ENCODE data around the gene SCMH1. TPM values are rescaled to one million over a fixed set of nuclear protein-coding genes. Genes with fewer than 3 reads are reported as not detected.
A peak's percentile ranks its signal among the peaks of the same experiment; 100 is the strongest.

Gene SCMH1
- total and polyA plus RNA-seq, 7 donors = 16.2 to 39.4 (median 28.3) TPM

DNA sequence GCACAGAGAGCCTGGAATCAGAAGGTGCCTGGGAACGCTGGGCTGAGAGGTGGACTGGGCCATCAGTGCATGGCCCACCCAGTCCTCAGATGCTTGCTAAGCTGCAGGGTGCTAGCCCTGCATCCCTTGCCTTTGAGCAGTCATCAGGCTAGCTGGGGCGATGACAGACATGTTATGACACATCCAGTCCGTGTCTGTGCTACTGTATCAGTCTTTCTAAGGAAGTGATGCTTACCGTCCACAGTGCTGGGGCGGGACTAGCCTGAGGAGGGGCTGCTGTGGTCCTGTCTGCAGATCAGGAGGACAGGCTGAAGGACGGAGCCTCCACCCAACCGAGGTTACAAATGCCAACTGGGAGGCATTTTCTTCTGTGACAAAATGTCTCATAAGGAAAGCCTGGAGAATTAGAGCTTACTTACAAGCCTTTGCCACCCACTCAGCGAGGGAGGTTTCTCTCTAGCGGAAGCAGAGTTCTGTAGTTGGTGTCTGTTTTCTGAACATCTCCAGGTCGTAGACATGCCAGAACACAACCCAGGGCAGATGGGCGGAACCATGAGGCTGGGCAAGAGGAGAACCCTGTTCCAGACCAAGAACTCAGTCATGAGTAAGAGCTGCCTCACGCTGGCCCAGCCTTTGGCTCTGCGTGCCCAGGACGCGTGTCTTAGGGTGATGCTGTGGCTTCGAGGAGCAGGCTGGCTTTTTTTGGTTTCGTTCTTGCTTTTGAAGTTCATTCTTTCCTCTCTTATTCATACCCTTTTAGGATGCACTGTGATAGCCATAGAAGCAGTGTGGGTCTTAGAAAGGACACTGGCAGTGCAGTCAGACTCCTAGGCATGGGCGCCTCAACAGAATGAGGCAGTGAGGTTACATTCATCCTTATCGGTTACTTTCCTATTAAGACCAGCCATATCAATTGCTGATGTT lies 234.9 kb downstream of the SCMH1 start:
- Histone ChIP-seq H3K27ac (no peak overlapping the region), H3K4me3 (no peak overlapping the region), H3K27me3 (ENCODE audit: insufficient read depth in 3 of 3, low read length in 2 of 3) (no peaks in the 10 kb centered on the region), H3K4me1 (peaks cover 7% of the 10 kb centered on the region), H3K9me3 (no peaks in the 10 kb centered on the region), H3K36me3 (ENCODE audit: insufficient read depth in 1 of 2, low read depth in 1 of 2) (peaks cover 7 to 94% of the 10 kb centered on the region in 2 donors)
- DNase-seq = no peak
- ATAC-seq = no peak
- WGBS, 3 donors = 93 to 94% (median 94%) methylated on average over 19 of the region's 19 CpGs
- intact Hi-C loops (cut with DNase I) = no loop called here
- TF ChIP-seq, protein P1, sequence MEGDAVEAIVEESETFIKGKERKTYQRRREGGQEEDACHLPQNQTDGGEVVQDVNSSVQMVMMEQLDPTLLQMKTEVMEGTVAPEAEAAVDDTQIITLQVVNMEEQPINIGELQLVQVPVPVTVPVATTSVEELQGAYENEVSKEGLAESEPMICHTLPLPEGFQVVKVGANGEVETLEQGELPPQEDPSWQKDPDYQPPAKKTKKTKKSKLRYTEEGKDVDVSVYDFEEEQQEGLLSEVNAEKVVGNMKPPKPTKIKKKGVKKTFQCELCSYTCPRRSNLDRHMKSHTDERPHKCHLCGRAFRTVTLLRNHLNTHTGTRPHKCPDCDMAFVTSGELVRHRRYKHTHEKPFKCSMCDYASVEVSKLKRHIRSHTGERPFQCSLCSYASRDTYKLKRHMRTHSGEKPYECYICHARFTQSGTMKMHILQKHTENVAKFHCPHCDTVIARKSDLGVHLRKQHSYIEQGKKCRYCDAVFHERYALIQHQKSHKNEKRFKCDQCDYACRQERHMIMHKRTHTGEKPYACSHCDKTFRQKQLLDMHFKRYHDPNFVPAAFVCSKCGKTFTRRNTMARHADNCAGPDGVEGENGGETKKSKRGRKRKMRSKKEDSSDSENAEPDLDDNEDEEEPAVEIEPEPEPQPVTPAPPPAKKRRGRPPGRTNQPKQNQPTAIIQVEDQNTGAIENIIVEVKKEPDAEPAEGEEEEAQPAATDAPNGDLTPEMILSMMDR (IDR thresholded peaks at IDR 0.05) = no peak

DNA sequence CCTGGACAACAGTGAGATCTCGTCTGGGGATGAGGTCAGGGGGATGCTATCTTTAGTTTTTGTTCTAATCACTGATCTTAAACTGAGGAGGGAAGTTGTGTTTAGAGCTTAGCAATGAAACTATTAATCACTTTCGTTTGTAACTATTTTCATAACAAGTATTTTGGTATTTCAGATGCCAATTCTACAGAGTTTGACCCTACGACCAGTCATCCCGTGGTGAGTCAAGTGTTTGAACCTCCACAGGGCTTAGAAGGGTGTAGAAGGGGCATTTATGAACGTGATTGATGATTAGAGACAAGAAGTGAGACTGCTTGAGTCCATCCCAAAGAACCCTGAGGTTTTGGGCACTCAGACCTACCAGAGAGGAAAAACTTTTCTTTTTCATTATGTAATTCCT lies 236.2 kb downstream of the SCMH1 start:
- 88 to 90% (median 88%) methylated on average over 5 of the region's 5 CpGs for WGBS, 3 donors
- no peaks in the 10 kb centered on the region for H3K9me3 ChIP-seq
- ATAC-seq (no peak), DNase-seq (no peak)
- TF ChIP-seq, protein P1 (IDR thresholded peaks at IDR 0.05) = no peak
- H3K4me3 ChIP-seq = no peak overlapping the region
- no peaks in the 10 kb centered on the region for H3K27me3 ChIP-seq (ENCODE audit: insufficient read depth in 3 of 3, low read length in 2 of 3)
- H3K4me1 ChIP-seq = peaks cover 7% of the 10 kb centered on the region
- peaks cover 2 to 94% of the 10 kb centered on the region in 2 donors for H3K36me3 ChIP-seq (ENCODE audit: insufficient read depth in 1 of 2, low read depth in 1 of 2)
- intact Hi-C loops (cut with DNase I) = no loop called here
- H3K27ac ChIP-seq = no peak overlapping the region

DNA sequence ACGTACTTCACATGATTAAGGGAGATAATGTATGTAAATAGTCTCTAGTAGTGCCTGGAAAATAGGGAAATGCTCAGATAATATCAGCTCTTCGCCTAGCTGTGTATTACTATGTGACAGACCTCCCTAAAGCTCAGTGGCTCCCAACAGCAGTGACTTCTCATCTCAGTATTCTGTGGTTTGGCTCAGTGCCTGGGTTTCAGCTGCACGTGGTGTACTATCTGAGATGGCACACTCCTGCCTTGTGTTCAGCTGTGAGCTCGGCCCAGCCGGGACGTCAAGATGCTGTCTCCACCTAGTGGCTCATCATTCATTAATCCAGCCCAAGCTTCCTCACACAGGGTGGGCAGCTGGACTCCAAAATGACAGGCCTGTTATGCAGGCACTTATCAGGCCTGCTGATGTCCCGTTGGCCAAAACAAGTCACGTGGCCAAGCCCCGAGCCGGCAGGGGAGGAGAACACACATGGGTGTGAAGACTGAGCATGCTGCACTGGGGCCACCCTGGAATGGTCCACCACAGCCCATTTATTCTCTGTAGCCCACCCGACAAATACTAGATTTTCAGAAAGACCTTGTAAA lies 238.4 kb downstream of the SCMH1 start:
- H3K4me1 ChIP-seq = peaks cover 7% of the 10 kb centered on the region
- intact Hi-C loops (cut with DNase I) = no loop called here
- WGBS, 3 donors = 31 to 45% (median 34%) methylated on average over 11 of the region's 11 CpGs
- H3K27ac ChIP-seq = peak overlapping the region; percentile 80
- H3K36me3 ChIP-seq (ENCODE audit: insufficient read depth in 1 of 2, low read depth in 1 of 2) = peaks cover 0 to 94% of the 10 kb centered on the region in 2 donors
- TF ChIP-seq, protein P1 (IDR thresholded peaks at IDR 0.05) = peak; percentile 55
- no peak overlapping the region for H3K4me3 ChIP-seq
- DNase-seq (peak; percentile 93 to 95), ATAC-seq (peak; percentile 98 to 100 (median 99))
- H3K9me3 ChIP-seq = no peaks in the 10 kb centered on the region
- H3K27me3 ChIP-seq (ENCODE audit: insufficient read depth in 3 of 3, low read length in 2 of 3) = no peaks in the 10 kb centered on the region

DNA sequence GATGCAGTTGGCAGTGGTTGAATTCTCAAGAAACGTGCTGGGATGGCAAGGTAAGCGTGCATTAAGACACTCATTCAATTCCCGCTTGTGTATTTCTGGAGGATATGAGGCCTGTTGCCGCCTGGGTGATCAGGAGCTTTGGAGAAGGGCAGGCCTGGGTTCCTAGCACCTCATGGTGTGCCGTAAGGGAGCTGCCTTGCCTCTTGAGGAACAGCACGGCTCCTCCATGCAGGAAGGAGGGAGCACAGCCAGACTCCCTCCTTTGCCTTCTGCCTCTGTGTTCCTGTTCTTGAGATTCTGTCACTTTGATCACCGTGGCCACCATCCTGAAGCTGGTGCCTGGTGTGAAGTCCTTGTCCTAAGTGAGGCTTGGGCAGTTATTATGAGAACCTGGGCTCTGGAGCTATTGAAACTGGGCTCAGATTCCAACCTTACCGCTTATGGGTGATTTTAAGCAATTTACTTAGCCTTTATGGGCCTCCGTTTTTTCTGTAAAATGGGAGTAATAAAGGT lies 238.9 kb downstream of the SCMH1 start:
- TF ChIP-seq, protein P1 (IDR thresholded peaks at IDR 0.05) = no peak
- Histone ChIP-seq H3K4me1 (peaks cover 7% of the 10 kb centered on the region), H3K27me3 (ENCODE audit: insufficient read depth in 3 of 3, low read length in 2 of 3) (no peaks in the 10 kb centered on the region), H3K27ac (peak overlapping the region; percentile 80), H3K9me3 (no peaks in the 10 kb centered on the region), H3K4me3 (no peak overlapping the region), H3K36me3 (ENCODE audit: insufficient read depth in 1 of 2, low read depth in 1 of 2) (peaks cover 0 to 94% of the 10 kb centered on the region in 2 donors)
- peak in 1 of 4 donors; percentile 3 for ATAC-seq
- no peak for DNase-seq
- intact Hi-C loops (cut with DNase I) = no loop called here
- 89 to 92% (median 90%) methylated on average over 9 of the region's 9 CpGs for whole genome bisulfite sequencing, 3 donors

All from psoas muscle (tissue), 8 donors.